Measurements from ENCODE around the gene CPA5.

Gene CPA5

DNA sequence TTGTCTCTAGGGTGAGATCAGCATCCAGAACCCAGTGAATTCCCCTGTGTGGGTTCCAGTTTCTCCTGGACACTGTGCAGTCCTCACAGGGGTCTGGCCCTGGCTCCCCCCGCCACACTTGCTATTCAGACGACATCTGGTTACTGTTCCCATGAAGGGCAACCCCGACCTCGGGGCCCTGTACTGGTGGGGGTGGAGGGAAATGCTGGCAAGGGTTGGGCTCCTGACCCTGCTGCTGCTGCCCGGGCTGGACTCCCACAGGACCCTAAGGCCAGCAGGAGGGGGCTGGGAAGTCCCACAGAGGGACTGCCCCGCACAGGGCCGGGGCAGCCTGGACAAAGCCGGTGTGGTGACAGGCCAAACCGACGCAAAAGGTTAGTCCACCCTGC lies 34.9 kb downstream of the CPA5 start:
- DNase-seq (ENCODE audit: low read depth), result no peak

DNA sequence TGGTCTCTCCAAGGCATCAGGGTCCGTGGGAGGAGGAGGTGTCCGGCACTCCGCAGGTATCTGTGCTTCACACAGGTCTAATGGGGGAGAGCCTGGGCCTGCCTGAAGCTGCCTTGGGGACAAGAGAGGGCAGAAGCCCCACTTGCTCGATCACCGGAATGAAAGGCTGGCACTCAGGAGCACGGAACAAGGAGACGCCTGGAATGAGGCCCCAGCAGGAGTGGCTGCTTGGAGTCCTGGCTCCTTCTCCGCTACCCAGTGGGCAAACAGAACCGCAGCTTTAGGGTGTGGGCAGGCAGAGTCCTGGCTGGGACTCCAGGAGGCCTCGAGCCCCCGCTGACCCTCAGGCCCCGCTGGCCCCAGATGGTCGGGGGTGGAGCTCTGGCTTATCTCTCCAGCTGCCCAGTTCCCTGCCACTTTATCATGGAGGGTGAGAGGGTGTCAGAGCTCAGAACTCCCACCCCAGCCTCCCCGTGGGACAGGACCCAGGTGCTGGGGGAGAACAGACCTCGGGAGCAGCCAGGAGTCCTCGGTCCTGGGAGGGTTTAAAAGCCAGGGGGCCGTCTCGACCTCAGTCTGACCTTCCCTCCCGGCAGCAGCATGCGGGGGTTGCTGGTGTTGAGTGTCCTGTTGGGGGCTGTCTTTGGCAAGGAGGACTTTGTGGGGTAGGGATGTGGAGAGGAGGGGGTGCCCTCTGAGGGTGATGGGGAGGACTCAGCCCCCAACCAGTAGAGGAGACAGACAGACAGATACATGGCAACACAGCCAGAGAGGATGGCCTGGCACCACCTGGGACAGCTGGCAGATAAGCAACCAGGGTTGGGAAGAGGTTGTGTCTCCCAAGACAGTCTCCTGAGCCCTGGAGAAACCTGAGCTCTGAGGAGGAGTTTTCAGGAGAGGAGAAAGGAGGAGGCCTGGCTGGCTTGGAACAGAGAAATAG lies 35.6 kb downstream of the CPA5 start, which contains the start of gene CPA1:
Gene CPA1 (plus strand): TSS at position 574 of the 940 bp plus-strand sequence. CDS start 27 bp downstream, at position 601.
- no peak for DNase-seq (ENCODE audit: low read depth)

DNA sequence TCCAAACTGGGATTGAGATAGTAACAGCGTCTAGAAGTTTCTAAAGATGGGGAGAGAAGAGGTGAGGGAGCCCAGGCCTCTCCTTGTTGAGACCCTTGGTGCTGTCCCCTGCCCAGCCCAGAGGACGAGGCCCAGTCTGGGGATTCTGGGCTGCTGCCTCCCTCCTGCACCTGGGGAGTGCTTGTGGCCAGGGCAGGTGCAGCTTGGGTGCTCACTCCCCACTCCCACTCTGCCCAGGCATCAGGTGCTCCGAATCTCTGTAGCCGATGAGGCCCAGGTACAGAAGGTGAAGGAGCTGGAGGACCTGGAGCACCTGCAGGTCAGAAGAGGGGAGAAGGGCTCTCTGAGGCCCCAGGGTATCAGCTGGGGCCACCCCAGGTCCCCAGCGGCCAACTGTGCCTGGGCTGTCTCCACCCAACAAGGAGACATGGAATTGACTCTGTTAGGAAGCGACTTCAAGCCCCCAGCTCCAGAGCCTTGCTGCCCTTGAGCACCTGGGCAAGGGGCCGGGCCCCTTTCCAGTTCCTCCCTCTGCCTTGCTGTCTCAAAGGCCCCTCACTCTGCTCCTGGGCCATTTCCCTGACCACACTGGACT lies 36.3 kb downstream of the CPA5 start:
- no peak for DNase-seq (ENCODE audit: low read depth)

DNA sequence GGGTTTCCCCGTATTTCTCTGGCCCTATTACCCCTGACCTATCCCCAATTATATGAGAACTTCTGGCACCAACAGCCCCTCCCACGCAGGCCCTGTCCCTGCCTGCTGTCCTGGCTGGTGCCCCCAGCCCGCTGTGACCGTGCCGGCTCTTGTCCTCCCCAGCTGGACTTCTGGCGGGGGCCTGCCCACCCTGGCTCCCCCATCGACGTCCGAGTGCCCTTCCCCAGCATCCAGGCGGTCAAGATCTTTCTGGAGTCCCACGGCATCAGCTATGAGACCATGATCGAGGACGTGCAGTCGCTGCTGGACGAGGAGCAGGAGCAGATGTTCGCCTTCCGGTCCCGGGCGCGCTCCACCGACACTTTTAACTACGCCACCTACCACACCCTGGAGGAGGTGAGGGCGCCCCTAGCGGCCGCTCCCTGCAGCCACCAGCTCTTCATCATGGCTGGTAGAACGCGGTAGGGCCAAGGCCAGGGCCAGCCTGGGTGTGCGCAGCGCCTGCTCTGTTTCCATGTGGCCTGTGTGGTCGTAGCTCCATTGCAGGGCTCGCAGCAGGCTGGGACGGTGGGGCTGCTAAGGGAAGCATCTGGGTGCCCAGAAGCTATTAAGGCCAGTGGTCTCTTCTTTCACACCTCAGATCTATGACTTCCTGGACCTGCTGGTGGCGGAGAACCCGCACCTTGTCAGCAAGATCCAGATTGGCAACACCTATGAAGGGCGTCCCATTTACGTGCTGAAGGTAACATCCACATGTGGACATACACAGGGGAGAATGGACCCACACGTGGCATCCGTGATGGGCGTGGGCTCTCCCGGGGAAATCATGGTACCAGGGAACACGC lies 37.1 kb downstream of the CPA5 start:
- no peak for DNase-seq (ENCODE audit: low read depth)

DNA sequence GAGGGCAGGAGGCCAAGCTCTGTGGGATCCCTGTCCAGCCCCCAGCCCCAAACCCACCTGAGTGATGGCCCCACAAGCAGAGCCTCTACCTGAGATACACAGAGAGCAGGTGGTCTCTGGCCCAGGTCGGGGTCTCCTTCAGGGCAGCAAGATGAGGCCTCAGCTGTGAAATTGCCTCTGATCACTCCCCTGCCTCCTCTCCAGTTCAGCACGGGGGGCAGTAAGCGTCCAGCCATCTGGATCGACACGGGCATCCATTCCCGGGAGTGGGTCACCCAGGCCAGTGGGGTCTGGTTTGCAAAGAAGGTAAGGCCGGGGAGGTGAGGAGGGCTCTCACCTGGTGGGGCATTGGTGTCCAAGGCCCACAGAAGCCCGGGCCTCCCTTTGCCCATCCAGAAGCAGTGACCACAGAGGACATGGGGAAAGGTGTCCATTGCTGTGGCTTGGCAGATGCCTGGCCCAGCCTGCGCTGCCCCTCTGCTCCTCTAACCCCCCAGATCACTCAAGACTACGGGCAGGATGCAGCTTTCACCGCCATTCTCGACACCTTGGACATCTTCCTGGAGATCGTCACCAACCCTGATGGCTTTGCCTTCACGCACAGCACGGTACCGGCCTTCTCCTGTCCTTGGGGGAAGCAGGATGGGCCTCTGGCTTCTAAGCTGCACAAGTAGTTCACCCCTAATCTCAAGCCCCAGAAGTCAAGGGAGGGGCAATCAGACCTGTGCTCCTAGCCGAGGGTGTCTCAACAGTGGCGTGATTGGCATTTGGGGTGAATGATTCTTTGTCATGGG lies 38.8 kb downstream of the CPA5 start:
- DNase-seq (ENCODE audit: low read depth), result no peak

DNA sequence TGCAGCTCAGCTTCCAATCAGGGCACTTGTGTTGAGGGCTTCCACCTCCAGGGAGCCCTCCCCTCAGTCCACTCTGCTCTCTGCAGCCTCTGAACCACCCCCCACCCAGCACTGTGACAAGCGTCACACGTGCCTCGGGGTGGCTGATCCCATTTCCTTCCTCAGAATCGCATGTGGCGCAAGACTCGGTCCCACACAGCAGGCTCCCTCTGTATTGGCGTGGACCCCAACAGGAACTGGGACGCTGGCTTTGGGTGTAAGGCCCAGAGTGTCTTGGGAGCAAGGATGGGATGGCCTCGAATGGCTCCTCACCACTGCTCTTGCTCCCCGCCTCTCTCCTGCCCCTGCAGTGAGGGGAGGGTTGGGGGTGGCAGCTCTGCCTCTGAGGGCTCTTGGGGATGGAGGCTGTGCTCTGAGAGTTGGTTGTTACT lies 39.8 kb downstream of the CPA5 start:
- DNase-seq (ENCODE audit: low read depth), result no peak

DNA sequence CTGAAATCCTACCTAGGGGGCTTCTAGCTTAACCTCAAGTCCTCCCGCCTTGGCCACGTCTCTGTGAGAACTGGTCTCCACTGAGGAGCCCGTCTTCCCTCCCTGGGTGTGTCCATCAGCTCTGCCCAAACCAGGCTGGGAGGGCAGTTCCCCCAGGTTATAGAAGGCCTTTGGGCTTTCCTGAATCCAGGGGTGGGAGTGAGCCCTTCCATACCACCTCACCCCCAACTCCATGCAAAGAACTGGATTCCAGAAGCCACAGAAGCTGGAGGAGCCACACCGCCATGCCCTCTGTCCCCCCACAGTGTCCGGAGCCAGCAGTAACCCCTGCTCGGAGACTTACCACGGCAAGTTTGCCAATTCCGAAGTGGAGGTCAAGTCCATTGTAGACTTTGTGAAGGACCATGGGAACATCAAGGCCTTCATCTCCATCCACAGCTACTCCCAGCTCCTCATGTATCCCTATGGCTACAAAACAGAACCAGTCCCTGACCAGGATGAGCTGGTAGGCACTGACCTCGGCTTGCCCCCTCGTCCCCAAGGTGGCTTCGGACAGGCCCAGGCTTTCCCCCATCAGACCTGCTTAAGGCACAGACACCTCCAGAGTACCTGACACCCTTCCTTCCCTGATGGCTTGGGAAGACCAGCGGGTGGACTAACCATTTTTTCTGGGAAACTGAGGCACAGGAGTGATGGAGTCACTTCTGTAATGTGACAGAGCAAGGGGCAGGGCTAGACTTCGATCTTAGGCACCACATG lies 40.4 kb downstream of the CPA5 start:
- DNase-seq (ENCODE audit: low read depth), result no peak

DNA sequence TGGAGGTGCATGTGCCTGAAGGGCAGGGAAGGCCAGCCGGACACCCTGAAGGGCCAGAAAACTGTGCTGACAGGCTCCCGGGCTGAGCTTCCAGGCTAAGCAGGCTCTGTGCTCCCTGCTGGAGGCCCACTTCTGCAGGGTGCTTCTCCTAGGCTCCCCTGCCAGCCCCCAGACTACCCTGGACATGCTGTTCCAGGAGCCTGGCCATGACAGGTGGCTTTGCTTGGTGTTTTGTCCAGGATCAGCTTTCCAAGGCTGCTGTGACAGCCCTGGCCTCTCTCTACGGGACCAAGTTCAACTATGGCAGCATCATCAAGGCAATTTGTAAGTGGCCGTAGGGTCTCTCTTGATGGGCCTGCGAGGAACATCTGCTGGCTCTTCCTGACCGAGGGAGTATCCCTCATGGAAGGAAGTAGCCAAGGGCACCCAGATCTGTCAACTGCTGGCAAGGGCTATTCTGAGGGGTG lies 41.0 kb downstream of the CPA5 start:
- DNase-seq (ENCODE audit: low read depth), result no peak

DNA sequence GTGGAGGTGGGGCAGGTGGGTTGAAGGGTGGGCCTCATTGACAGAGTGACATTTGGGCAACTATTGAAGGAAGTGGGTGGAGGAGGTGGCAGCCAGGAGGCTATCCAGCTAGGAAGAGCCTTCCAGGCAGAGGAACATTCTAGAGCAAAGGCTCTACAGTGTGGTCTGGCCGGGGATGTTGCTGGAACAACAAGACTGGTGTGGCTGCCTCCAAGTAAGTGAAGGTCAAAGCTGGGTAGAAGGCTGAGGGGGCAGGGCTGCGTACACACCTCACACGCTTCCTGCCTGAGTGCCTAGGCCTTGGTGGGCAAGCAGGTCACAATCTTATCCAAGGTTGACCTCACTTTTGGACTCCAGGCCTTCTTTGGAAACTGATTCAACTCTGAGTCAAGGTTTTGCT lies 42.3 kb downstream of the CPA5 start:
- DNase-seq (ENCODE audit: low read depth), result no peak

DNA sequence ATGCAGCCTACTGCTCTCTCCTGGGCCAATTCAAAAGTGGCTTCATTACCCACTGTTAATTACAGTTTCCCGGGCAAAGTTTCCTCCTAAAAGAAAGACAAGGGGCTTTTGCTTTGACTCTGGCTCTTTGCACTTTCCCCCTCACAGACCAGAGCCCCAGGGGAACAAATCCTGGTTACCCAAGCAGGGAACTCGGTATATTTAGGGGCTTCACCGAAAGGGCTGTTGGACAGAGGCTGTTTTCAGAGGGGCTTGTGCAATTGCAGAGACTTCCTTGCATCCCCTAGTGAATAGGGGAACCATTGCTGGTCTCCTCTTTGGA lies 42.7 kb downstream of the CPA5 start:
- DNase-seq (ENCODE audit: low read depth), result no peak

DNA sequence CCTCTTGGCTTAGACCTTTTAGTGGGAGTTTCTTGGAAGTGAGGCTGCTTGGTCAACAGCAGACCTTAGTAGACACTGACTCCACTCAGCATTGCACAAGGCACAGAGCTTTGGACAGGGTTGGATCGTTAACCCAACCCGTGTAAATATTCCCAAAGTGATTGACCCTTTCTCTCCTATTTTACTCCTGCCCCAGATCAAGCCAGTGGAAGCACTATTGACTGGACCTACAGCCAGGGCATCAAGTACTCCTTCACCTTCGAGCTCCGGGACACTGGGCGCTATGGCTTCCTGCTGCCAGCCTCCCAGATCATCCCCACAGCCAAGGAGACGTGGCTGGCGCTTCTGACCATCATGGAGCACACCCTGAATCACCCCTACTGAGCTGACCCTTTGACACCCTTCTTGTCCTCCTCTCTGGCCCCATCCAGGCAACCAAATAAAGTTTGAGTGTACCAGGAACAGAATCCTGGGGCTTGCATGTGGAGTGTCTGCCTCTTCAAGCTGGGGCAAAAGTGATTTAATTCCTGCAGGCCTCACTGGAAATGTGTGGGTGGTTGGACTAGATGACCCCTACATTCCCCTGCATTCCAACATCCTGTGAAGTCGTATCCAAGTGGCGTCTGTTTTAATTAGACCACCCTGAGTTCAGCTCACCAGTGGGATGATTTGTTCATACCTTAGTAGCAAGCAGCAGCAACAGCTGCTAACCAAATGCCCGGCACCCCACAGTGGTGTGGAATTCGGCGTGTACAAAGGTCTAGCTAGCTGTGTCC lies 43.2 kb downstream of the CPA5 start:
- no peak for DNase-seq (ENCODE audit: low read depth)

DNA sequence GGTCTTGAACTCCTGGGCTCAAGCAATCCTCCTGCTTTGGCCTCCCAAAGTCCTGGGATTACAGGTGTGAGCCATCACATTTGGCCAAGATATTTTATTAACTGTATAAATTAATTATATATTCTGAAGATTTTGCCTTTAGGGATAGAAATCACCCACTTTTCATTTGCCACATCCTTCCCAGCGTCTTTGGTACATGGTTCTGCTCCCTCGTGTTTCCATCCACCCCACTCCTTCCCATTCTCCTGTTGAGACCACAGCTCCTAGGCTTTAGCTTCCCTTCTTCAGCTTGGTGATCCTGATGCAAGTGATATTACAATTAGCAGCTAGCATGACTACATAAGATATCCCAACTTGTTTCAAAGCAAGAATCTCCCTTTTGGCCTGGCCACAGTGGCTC lies 44.1 kb downstream of the CPA5 start:
- DNase-seq (ENCODE audit: low read depth), result no peak

DNA sequence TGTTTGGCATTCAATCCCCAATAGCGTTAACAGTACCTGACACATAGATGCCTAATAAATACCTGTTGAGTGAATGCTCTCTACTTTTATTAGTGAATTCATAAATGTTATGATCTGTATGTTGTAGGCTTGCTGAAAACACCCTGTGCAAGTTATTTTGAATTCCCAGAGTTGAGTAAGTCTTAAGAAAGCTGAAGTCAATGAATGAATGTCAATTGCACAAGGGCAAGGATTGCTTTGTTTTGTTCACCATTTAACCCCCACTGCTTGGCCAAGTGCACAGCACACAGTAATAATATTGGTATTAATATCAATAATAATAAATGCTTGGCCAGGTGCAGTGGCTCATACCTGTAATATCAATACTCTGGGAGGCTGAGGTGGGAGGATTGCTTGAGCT lies 45.9 kb downstream of the CPA5 start:
- DNase-seq (ENCODE audit: low read depth), result no peak

DNA sequence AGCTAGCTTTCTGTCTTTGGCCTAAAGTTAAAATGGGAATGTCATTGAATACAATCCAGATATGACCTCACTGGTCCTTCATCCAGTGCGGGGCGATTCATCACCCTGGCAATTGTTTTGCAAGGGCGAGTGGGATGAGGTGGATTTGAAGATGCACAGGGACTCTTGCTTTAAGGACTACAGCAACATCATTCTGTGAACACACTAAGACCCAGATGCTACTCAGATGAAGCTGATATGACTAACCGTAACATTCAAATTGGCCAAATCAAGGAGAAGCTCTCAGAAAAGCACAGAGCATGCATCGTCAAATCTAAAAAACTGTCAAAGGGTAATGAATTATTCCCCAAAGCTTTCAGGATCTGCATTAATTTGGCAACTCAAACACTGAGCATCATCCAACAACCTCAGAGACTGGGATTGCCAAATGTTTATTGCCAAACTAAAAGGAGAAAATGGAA lies 48.5 kb downstream of the CPA5 start:
- DNase-seq (ENCODE audit: low read depth), result no peak

DNA sequence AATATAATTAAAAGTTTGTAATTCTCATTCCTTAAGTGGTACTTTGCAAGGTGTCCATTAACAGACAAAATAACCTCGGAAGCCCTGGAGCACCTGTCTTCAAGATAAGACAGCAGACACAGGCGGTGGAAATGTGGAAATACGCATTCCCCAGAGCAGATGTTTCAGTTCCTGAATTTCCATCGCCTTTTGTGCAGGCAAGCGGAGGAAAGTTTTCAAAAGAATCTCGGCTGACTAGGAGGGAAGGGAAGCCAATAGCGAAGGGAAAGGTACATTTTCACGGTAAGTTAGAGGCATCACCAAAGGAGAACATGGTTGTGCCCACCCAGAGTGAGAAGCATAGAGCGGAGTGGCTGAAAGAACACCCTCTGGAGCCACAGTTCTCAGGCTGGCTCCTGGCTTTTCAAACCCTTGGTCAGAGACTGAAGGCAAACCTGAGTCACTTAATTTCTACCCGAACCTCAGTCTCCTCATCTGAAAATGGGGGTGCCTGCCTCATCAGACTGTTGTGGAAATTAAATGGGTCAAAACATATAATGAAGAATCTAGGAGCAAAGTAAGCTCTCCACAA lies 49.3 kb downstream of the CPA5 start:
- DNase-seq (ENCODE audit: low read depth), result no peak

DNA sequence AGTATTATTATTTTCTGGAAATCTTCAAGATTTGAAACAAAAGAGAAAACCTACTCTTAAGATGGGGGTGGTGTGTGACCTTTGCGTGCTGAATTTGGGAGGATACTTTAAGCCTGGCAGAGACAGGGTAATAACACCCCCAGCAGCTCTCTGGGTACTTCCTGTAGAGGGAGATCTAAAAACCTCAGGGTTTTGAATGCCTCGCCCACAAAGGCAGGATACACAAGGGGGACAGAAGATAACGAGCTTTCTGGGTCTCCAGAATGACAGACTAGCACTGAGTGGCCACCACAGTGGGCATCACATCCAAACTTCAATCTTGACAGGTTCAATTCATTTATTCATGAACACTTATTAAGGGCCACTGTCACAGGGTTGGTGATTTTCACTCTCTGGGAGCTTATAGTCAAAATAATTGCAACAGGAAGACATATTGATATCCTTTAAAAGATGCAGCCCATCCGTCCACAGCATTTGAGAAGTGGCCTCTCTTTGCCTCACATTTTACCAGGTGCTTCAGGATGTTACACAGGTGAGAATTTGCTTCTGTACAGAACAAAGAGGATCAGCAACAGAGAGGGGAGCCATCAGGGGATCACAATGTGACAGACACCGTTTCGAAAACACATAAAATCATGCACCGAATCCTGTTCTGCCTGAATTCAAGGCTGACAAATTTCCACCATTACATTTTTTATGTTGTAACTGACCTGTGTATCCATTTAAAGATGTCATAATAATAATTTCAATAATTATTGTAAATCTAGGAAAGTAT lies 50.0 kb downstream of the CPA5 start:
- DNase-seq (ENCODE audit: low read depth), result no peak

DNA sequence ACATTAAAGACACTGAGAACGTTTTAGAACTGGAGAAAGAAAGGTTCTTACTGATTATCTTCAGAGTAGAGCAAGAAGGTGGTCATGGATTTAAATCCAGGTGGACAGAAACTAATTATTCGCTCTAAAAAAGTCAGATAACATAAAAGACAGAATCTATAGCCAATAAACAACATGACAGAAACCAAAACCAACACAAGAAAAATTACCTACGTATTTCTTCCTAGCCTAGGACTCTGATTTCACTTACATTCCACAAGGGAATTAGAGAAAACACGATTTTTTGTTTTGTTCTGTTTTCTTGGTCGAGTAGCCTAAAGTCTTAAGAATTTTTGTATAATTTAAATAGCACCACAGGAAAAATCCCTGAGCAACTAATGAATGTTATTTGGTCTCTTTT lies 50.8 kb downstream of the CPA5 start:
- DNase-seq (ENCODE audit: low read depth), result no peak

DNA sequence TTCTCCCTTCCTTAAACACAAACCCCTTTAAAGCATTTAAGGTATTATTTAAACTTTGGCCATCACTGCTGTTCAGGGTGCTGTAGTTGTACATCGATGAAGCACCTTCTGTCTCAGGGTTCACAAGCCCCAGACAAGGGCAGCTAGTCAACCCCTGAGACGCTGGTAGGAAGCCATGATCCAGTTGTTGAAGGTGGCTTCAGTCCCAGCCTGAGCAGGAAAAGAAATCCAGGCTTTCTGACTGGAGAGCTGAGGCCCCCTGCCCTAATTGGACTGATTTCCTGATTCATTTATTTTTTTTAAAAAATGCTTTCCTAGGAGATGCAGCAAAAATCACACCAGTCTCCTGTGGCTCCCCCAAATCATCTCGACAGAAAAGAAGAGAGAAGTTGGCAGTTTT lies 51.5 kb downstream of the CPA5 start:
- DNase-seq (ENCODE audit: low read depth), result no peak
